ENCODE measurements around the gene MOB1B. TPM values are rescaled to one million over a fixed set of nuclear protein-coding genes. Genes with fewer than 3 reads are reported as not detected.

Gene MOB1B
- 23.3 to 28.8 TPM (median 27.0 TPM) in 3 replicates for total RNA-seq
- long read RNA-seq, full-length matches to known transcripts: 3 of 7 reads
- long read RNA-seq, partial matches to known transcripts: 0 of 7 reads
- long read RNA-seq, other reads (novel, unspliced or antisense): 4 of 7 reads

DNA sequence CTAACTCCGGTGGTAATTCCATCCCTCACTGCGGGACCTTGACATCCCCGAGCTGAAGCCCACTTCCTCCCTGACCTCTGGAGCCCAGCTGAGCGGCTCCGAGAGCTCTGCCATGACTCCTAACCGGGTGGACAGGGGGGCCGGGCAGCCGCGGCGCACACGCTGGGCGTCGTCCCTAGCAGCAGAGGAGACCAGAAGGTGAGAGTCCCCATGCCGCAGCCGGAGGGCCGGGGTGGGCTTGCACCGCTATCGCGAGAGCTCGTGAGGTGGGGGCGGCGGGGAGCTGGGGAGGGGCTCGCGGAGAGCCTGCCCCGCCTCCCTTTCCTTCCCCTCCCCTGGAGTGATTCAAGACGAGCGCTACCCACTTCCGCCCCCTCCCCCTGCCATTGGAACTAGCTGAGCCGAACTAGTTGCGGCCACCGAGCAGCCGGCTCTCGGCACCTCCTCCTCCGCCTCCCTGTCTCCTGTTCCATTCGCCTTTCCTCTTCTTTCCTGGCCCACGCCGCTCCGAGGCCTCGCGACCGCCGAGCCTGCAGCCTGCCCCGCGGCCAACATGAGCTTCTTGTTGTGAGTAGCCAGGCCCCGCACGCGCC is at the start of gene MOB1B:
Gene MOB1B, plus strand, starts transcription at position 386 of the 593 bp plus-strand sequence. Its CDS starts 168 bp downstream, at position 554.
- peaks cover 17% of the 10 kb centered on the region for H3K4me1 Mint-ChIP-seq (ENCODE audit: low read depth)
- no peaks in the 10 kb centered on the region for H3K27me3 Mint-ChIP-seq (ENCODE audit: low read depth)
- H3K27ac Mint-ChIP-seq (ENCODE audit: unreplicated experiment): peak within 1 kb of the TSS; percentile 96
- peaks cover 3% of the 10 kb centered on the region for H3K36me3 Mint-ChIP-seq (ENCODE audit: low read depth)
- peak; percentile 90 for DNase-seq (ENCODE audit: low spot score)
- H3K9me3 Mint-ChIP-seq (ENCODE audit: low read depth): no peaks in the 10 kb centered on the region
- H3K4me3 Mint-ChIP-seq (ENCODE audit: unreplicated experiment): peak within 1 kb of the TSS; percentile 95
- TF ChIP-seq, protein P1, sequence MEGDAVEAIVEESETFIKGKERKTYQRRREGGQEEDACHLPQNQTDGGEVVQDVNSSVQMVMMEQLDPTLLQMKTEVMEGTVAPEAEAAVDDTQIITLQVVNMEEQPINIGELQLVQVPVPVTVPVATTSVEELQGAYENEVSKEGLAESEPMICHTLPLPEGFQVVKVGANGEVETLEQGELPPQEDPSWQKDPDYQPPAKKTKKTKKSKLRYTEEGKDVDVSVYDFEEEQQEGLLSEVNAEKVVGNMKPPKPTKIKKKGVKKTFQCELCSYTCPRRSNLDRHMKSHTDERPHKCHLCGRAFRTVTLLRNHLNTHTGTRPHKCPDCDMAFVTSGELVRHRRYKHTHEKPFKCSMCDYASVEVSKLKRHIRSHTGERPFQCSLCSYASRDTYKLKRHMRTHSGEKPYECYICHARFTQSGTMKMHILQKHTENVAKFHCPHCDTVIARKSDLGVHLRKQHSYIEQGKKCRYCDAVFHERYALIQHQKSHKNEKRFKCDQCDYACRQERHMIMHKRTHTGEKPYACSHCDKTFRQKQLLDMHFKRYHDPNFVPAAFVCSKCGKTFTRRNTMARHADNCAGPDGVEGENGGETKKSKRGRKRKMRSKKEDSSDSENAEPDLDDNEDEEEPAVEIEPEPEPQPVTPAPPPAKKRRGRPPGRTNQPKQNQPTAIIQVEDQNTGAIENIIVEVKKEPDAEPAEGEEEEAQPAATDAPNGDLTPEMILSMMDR (IDR thresholded peaks at IDR 0.05): peak; percentile 73

DNA sequence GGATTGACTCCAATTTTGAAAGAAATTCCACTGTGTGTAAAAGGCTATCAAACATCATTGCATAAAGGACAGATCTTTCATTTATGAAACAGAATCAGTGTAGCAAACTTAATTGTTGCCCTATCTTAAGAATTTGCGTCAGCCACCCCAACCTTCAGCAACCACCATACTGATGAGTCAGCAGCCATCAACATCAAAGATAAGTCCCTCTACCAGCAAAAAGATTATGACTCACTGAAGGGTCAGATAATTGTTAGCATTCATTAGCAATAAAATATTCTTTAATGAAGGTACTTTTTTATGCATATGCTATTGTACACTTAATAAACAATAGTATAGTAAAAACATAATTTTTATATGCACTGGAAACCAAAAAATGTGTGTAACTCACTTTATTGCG is 46.7 kb upstream of the MOB1B start:
- TF ChIP-seq, protein P1 (IDR thresholded peaks at IDR 0.05): no peak

GRCh38 chr4:70858454-70858853 is 43.7 kb upstream of the MOB1B start:
- no peaks in the 10 kb centered on the region for H3K27me3 Mint-ChIP-seq (ENCODE audit: low read depth)
- H3K27ac Mint-ChIP-seq (ENCODE audit: unreplicated experiment): no peak overlapping the region
- TF ChIP-seq, protein P1 (IDR thresholded peaks at IDR 0.05): no peak
- no peaks in the 10 kb centered on the region for H3K36me3 Mint-ChIP-seq (ENCODE audit: low read depth)
- H3K9me3 Mint-ChIP-seq (ENCODE audit: low read depth): peaks cover 5% of the 10 kb centered on the region
- DNase-seq (ENCODE audit: low spot score): no peak
- H3K4me1 Mint-ChIP-seq (ENCODE audit: low read depth): peaks cover 4% of the 10 kb centered on the region
- no peak overlapping the region for H3K4me3 Mint-ChIP-seq (ENCODE audit: unreplicated experiment)

More for the DNA sequence above, 46.7 kb upstream of the MOB1B start:
- Mint-ChIP-seq H3K4me3 (ENCODE audit: unreplicated experiment) (no peak overlapping the region), H3K4me1 (ENCODE audit: low read depth) (no peaks in the 10 kb centered on the region), H3K36me3 (ENCODE audit: low read depth) (no peaks in the 10 kb centered on the region), H3K27me3 (ENCODE audit: low read depth) (no peaks in the 10 kb centered on the region), H3K27ac (ENCODE audit: unreplicated experiment) (no peak overlapping the region), H3K9me3 (ENCODE audit: low read depth) (peaks cover 5% of the 10 kb centered on the region)
- no peak for DNase-seq (ENCODE audit: low spot score)

DNA sequence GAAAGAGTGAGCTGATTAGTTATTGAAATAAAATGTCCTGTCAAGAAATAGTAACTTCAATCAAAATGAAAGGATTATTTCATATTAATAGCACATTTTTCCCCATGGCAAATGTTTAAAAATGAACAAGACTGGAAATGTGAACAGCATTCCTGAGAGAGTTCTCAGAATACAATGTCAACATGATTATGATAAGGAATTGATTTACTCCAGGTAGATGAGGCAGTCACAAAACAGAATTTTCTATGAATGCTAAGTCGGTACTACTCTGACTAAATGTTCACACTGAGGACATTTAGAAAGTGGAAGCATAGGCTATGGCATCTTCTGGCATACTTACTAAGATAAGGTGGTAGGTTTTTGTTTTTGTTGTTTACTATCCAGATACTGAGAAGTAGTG is 43.1 kb upstream of the MOB1B start:
- Mint-ChIP-seq H3K4me1 (ENCODE audit: low read depth) (peaks cover 4% of the 10 kb centered on the region), H3K36me3 (ENCODE audit: low read depth) (no peaks in the 10 kb centered on the region), H3K27ac (ENCODE audit: unreplicated experiment) (no peak overlapping the region), H3K4me3 (ENCODE audit: unreplicated experiment) (no peak overlapping the region), H3K9me3 (ENCODE audit: low read depth) (peaks cover 5% of the 10 kb centered on the region), H3K27me3 (ENCODE audit: low read depth) (no peaks in the 10 kb centered on the region)
- DNase-seq (ENCODE audit: low spot score): no peak
- TF ChIP-seq, protein P1 (IDR thresholded peaks at IDR 0.05): no peak

DNA sequence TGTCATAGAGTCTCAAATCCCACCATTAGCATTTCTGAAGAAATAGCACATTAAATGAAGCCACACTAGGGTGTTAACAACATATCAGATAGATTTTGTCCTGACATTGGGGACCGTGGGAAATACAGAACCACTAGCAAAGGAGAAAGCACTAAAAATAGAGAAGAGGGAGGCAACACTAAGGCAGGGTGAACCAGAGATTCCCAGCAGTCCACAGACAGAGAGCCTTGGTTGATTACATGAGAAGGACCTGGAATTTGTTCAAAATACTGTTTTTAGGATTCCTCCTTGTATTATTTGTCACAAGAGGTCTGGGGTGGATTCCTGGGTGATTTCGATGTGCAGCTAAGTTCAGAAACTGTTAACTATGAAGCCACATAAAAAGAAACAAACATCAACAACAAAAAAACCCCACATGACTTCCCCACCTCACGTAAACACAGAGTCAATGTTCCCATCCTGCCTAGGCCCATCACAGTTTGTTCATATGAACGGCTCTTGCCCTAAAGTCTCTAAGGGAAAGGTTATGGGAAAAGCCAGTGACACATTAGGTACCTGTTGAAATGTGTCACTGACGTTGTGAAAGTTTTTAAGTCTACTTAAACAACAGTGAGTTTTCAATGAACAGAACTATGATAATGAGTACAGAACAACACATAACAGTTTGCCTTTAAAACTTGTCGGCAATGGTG is 38.9 kb upstream of the MOB1B start:
- Mint-ChIP-seq H3K36me3 (ENCODE audit: low read depth) (no peaks in the 10 kb centered on the region), H3K9me3 (ENCODE audit: low read depth) (no peaks in the 10 kb centered on the region), H3K4me3 (ENCODE audit: unreplicated experiment) (no peak overlapping the region), H3K4me1 (ENCODE audit: low read depth) (peaks cover 4% of the 10 kb centered on the region), H3K27ac (ENCODE audit: unreplicated experiment) (no peak overlapping the region), H3K27me3 (ENCODE audit: low read depth) (no peaks in the 10 kb centered on the region)
- TF ChIP-seq, protein P1 (IDR thresholded peaks at IDR 0.05): no peak
- DNase-seq (ENCODE audit: low spot score): no peak
